PC-3 (cell line): ENCODE data around the gene CRYL1. TPM values are rescaled to one million over a fixed set of nuclear protein-coding genes. Genes with fewer than 3 reads are reported as not detected.

Experiments used
- ATAC-seq: fragments of 200-7000 bp; cut with Tn5 transposase; 2 replicates; pipeline ENCODE4 v1.9.1; 2020; ENCODE audit warnings: mild to moderate bottlenecking, moderate library complexity
- BruUV-seq: library from RNA; stranded (reverse); fragments of 400-500 nt; replicated peaks from 2 replicates; lab custom pipeline; 2021; lab: Mats Ljungman, UMichigan
- CTCF ChIA-PET: fragments of 300-600 bp; sonication (Branson Sonifier 250); formaldehyde crosslinking; loops from one replicate; lab custom pipeline; 2022; ENCODE audit warnings: antibody characterized with exemption; lab: Charles Lee
- POLR2A ChIA-PET: fragments of 300-600 bp; sonication (Branson Sonifier 250); formaldehyde crosslinking; loops from one replicate; lab custom pipeline; 2022; ENCODE audit warnings: antibody characterized with exemption; ENCODE audit not compliant: unreplicated experiment; lab: Charles Lee
- DNase-seq: peaks from one replicate; pipeline ENCODE4 v3.0.0-alpha.2; 2015
- H2AFZ ChIP-seq: fragments of 300-600 bp; sonication (generic); 2 replicates; pipeline ENCODE4 v1.6.0; 2016; ENCODE audit warnings: antibody characterized with exemption, low read length
- H3F3A ChIP-seq: fragments of 300-600 bp; sonication (generic); one replicate; pipeline ENCODE4 v1.6.0; 2017; ENCODE audit warnings: antibody characterized with exemption, low read length, control low read depth, mild to moderate bottlenecking; ENCODE audit not compliant: unreplicated experiment
- H3K27ac ChIP-seq: fragments of 300-600 bp; sonication (generic); 2 replicates; pipeline ENCODE4 v1.5.1; 2016; ENCODE audit warnings: mild to moderate bottlenecking, low read length
- H3K27me3 ChIP-seq: fragments of 300-600 bp; sonication (generic); 2 replicates; pipeline ENCODE4 v1.6.1; 2016; ENCODE audit warnings: low read length, mixed read lengths
- H3K36me3 ChIP-seq: fragments of 300-600 bp; sonication (generic); 2 replicates; pipeline ENCODE4 v1.6.1; 2016; ENCODE audit warnings: low read depth, mixed run types, low read length, mixed read lengths
- H3K4me1 ChIP-seq: fragments of 300-600 bp; sonication (generic); 2 replicates; pipeline ENCODE4 v1.5.1; 2016; ENCODE audit warnings: low read length; ENCODE audit not compliant: insufficient read depth
- H3K4me2 ChIP-seq: fragments of 300-600 bp; sonication (generic); 2 replicates; pipeline ENCODE4 v1.6.0; 2016; ENCODE audit warnings: low read length
- H3K4me3 ChIP-seq: fragments of 300-600 bp; sonication (generic); 2 replicates; pipeline ENCODE4 v1.5.1; 2016; ENCODE audit warnings: mild to moderate bottlenecking, low read length, mixed read lengths
- H3K79me2 ChIP-seq: fragments of 300-600 bp; sonication (generic); 2 replicates; pipeline ENCODE4 v1.6.1; 2017; ENCODE audit warnings: low read length, mixed read lengths
- H3K9ac ChIP-seq: fragments of 300-600 bp; sonication (generic); 2 replicates; pipeline ENCODE4 v1.6.0; 2016; ENCODE audit warnings: mild to moderate bottlenecking, low read length
- H3K9me2 ChIP-seq: fragments of 300-600 bp; sonication (generic); replicated peaks from 2 replicates; pipeline ENCODE4 v1.6.1; 2016; ENCODE audit warnings: mixed run types, low read length, mixed read lengths
- H3K9me3 ChIP-seq: fragments of 300-600 bp; sonication (generic); 2 replicates; pipeline ENCODE4 v1.6.1; 2016; ENCODE audit warnings: low read length, mixed read lengths
- H4K20me1 ChIP-seq: fragments of 300-600 bp; sonication (generic); 2 replicates; pipeline ENCODE4 v1.6.1; 2016; ENCODE audit warnings: low read length, mixed read lengths
- EZH2 ChIP-seq: fragments of 300-600 bp; sonication (generic); IDR thresholded peaks from one replicate; pipeline ENCODE4 v1.6.1; 2017; ENCODE audit warnings: antibody characterized with exemption, mild to moderate bottlenecking, low read length; ENCODE audit not compliant: unreplicated experiment
- EZH2phosphoT487 ChIP-seq: fragments of 300-600 bp; sonication (generic); IDR thresholded peaks from 2 replicates; pipeline ENCODE4 v1.6.1; 2018; ENCODE audit warnings: mild to moderate bottlenecking, antibody characterized with exemption, low read length, borderline replicate concordance
- intact Hi-C: fragments of 100-400 bp; cut with micrococcal nuclease; formaldehyde crosslinking; loops from 2 replicates; pipeline ENCODE4 v1.9.0; 2023
- total RNA-seq: library from RNA; depleted of rRNA; stranded (reverse); fragments of >200 nt; gene quantifications from 2 replicates; pipeline ENCODE4 v1.2.3, GENCODE V29; 2014
- TF ChIP-seq, protein P1 (sequence below): fragments of 300-600 bp; sonication (generic); conservative IDR thresholded peaks from 2 replicates; pipeline ENCODE4 v1.5.1; 2017; ENCODE audit warnings: antibody characterized with exemption, low read depth, mild to moderate bottlenecking, low read length

The CRYL1 gene
- total RNA-seq, 1 experiment from 2014 or later: 20.8 TPM

- H4K20me1 ChIP-seq: no peaks in the 10 kb centered on the region
- peaks cover 28% of the 10 kb centered on the region for H3K4me1 ChIP-seq
- 0 out of 2 replicates have a peak overlapping the region, but pooled peaks have one; percentile 4 for H3K4me3 ChIP-seq
- ChIA-PET CTCF (interaction anchor here (0.6 kb wide), 1 partner anchor 59 kb away, joined by 3 read pairs; no protein-coding TSS in a partner anchor), POLR2A (interaction anchor here (0.6 to 2.0 kb wide), 2 partner anchors 50 to 72 kb away, joined by 5 to 10 read pairs; no protein-coding TSS in a partner anchor)
- peak overlapping the region; percentile 87 for H3K9ac ChIP-seq
- no peaks in the 10 kb centered on the region for H3K36me3 ChIP-seq
- ATAC-seq (peak; percentile 78), DNase-seq (peak; percentile 97)
- no peaks in the 10 kb centered on the region for H3K9me2 ChIP-seq
- TF ChIP-seq, protein P1, sequence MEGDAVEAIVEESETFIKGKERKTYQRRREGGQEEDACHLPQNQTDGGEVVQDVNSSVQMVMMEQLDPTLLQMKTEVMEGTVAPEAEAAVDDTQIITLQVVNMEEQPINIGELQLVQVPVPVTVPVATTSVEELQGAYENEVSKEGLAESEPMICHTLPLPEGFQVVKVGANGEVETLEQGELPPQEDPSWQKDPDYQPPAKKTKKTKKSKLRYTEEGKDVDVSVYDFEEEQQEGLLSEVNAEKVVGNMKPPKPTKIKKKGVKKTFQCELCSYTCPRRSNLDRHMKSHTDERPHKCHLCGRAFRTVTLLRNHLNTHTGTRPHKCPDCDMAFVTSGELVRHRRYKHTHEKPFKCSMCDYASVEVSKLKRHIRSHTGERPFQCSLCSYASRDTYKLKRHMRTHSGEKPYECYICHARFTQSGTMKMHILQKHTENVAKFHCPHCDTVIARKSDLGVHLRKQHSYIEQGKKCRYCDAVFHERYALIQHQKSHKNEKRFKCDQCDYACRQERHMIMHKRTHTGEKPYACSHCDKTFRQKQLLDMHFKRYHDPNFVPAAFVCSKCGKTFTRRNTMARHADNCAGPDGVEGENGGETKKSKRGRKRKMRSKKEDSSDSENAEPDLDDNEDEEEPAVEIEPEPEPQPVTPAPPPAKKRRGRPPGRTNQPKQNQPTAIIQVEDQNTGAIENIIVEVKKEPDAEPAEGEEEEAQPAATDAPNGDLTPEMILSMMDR: no peak
- no peak for TF ChIP-seq EZH2
- no peaks in the 10 kb centered on the region for H3K27me3 ChIP-seq
- intact Hi-C loops: loop anchor here (1.0 to 5.0 kb wide), 2 partner anchors 50 to 178 kb away; partner anchors contain the start of gene GJB2
- no peak overlapping the region for H2AFZ ChIP-seq
- peak overlapping the region; percentile 98 for H3K27ac ChIP-seq
- BruUV-seq: no TSS peak
- no peaks in the 10 kb centered on the region for H3K9me3 ChIP-seq
- peak overlapping the region; percentile 80 for H3K4me2 ChIP-seq
- H3F3A ChIP-seq: peaks cover 21% of the 10 kb centered on the region
- H3K79me2 ChIP-seq: no peaks in the 10 kb centered on the region
Observed at GRCh38 chr13:20369886-20370361, 155.7 kb downstream of the CRYL1 start.

DNA sequence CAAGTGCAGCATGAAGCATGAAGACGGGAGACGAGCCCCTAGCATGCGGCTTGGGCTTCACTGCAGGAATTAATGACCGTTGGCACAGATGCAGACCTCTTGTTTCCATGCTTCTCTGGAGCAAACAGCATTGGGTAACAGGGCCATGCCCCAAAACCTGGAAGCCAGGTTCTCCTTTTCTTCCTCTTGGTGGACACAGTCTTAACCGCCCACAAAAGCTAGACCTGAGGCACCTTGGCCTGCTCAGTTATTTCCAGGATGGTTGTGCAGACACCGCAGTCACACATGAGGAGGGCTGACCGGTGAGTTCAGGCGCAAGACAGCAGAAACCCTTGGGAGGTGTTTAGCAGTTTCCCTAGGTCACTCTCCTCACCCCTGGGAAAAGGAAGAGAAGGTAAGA is 159.6 kb downstream of the CRYL1 start:
- Histone ChIP-seq H2AFZ (no peak overlapping the region), H3K9me2 (no peaks in the 10 kb centered on the region), H3K79me2 (no peaks in the 10 kb centered on the region), H3K4me1 (peaks cover 19% of the 10 kb centered on the region), H3K9me3 (no peaks in the 10 kb centered on the region), H3K27me3 (no peaks in the 10 kb centered on the region), H3K4me3 (no peak overlapping the region), H3K9ac (no peak overlapping the region), H4K20me1 (no peaks in the 10 kb centered on the region), H3F3A (peaks cover 13% of the 10 kb centered on the region), H3K4me2 (no peak overlapping the region), H3K36me3 (no peaks in the 10 kb centered on the region), H3K27ac (no peak overlapping the region)
- POLR2A ChIA-PET: no interaction called here
- intact Hi-C loops: no loop called here
- BruUV-seq: no TSS peak
- TF ChIP-seq, protein P1: no peak
- no peak for TF ChIP-seq EZH2
- TF ChIP-seq EZH2phosphoT487: no peak
- CTCF ChIA-PET: no interaction called here
- DNase-seq: no peak
- ATAC-seq: no peak

DNA sequence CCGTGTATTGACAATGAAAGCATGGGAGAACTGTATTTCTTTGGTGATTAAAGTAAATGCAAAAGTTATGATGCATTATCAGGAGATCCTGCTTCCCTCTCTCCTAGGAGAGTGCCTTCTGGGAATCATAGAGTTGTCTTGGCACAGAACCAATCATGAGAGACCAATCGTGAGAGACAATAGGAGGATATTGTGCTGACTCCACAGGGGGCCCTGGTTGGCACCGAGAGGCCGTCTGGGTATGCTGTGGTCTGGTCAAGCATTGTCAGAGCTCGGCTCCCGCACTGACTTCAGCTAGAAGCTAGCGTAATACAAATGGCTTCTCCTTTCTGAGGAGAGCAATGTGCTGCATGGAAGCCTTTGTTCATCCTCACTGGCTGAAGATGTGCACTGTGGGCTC is 162.1 kb downstream of the CRYL1 start:
- TF ChIP-seq EZH2 (no peak), EZH2phosphoT487 (no peak)
- TF ChIP-seq, protein P1: no peak
- H3K27ac ChIP-seq: no peak overlapping the region
- ChIA-PET POLR2A (no interaction called here), CTCF (no interaction called here)
- no TSS peak for BruUV-seq
- intact Hi-C loops: no loop called here
- H3K79me2 ChIP-seq: no peaks in the 10 kb centered on the region
- H3K4me2 ChIP-seq: no peak overlapping the region
- H3F3A ChIP-seq: no peaks in the 10 kb centered on the region
- no peak overlapping the region for H2AFZ ChIP-seq
- no peak for ATAC-seq
- H3K9ac ChIP-seq: no peak overlapping the region
- no peaks in the 10 kb centered on the region for H3K9me2 ChIP-seq
- no peaks in the 10 kb centered on the region for H3K9me3 ChIP-seq
- no peak for DNase-seq
- H3K27me3 ChIP-seq: no peaks in the 10 kb centered on the region
- no peak overlapping the region for H3K4me3 ChIP-seq
- peaks cover 26% of the 10 kb centered on the region for H3K4me1 ChIP-seq
- H4K20me1 ChIP-seq: no peaks in the 10 kb centered on the region
- no peaks in the 10 kb centered on the region for H3K36me3 ChIP-seq
